Measurements from ENCODE around the gene ZNF787.

DNA sequence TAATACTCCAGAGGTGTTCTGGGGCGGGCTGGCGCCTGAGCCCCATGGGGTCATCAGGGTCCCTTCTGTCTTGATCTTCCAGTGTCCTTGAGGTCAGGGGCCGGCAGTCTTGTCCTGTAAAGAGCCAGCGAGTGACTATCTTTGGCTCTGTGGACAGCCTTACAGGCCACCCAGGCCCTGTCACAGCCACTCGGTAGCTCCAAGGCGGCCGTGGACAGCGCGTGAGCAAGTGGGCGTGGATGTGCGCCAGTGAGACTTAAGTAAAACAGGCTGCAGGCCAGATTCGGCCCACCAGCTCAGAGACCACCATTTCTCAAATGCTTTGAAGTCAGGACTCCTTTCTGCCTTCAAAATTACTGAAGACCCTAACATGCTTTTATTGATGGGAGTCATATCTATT lies 23.7 kb upstream of the ZNF787 start:
- TF ChIP-seq, protein P1, sequence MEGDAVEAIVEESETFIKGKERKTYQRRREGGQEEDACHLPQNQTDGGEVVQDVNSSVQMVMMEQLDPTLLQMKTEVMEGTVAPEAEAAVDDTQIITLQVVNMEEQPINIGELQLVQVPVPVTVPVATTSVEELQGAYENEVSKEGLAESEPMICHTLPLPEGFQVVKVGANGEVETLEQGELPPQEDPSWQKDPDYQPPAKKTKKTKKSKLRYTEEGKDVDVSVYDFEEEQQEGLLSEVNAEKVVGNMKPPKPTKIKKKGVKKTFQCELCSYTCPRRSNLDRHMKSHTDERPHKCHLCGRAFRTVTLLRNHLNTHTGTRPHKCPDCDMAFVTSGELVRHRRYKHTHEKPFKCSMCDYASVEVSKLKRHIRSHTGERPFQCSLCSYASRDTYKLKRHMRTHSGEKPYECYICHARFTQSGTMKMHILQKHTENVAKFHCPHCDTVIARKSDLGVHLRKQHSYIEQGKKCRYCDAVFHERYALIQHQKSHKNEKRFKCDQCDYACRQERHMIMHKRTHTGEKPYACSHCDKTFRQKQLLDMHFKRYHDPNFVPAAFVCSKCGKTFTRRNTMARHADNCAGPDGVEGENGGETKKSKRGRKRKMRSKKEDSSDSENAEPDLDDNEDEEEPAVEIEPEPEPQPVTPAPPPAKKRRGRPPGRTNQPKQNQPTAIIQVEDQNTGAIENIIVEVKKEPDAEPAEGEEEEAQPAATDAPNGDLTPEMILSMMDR (conservative IDR thresholded peaks at IDR 0.05 in 1 of 2, IDR thresholded peaks at IDR 0.05 in 1 of 2; ENCODE audit: low read depth in 1 of 2, low read length in 2 of 2), result no peak
- TF ChIP-seq EZH2 (IDR thresholded peaks at IDR 0.05; ENCODE audit: low read length, missing control alignments), result no peak

Measured in fibroblast of lung (primary cell).